GM21360 (cell line): ENCODE measurements around the gene OR4A47.
"Not testable (repeated sequence)": the region's sequence is repeated elsewhere in the genome, so short reads cannot be mapped to it uniquely, and the experiment has no call there.

Experiments
- ATAC-seq: cut with Tn5 transposase; IDR thresholded peaks from one replicate; pipeline ENCODE4 v1.9.1; 2021; ENCODE audit warnings: mild to moderate bottlenecking, moderate library complexity; ENCODE audit not compliant: unreplicated experiment

The OR4A47 gene

GRCh38 chr11:48488493-48488892, at the start of gene OR4A47:
Gene OR4A47 (plus strand): TSS chr11:48488793. CDS start chr11:48488793, 0 bp downstream.
- not testable (repeated sequence) for ATAC-seq

- not testable (repeated sequence) for ATAC-seq
These were observed 32.7 kb upstream of the OR4A47 start for GRCh38 chr11:48455909-48456308.

- not testable (repeated sequence) for ATAC-seq
These were observed 14.6 kb upstream of the OR4A47 start for GRCh38 chr11:48473966-48474365.

- ATAC-seq: not testable (repeated sequence)
These were observed 13.9 kb upstream of the OR4A47 start for GRCh38 chr11:48474703-48475102.

GRCh38 chr11:48506169-48506568, 17.6 kb downstream of the OR4A47 start:
- not testable (repeated sequence) for ATAC-seq

GRCh38 chr11:48538991-48539390, 50.4 kb downstream of the OR4A47 start:
- no peak for ATAC-seq
